Mucosa of descending colon (tissue), 3 donors: ENCODE data around the gene SLC1A3. TPM values are rescaled to one million over a fixed set of nuclear protein-coding genes. Genes with fewer than 3 reads are reported as not detected.

Experiments used
- ATAC-seq: fragments of 200-7000 bp; cut with Tn5 transposase; one replicate; pipeline ENCODE4 v1.9.1; 2020; ENCODE audit warnings: mild to moderate bottlenecking, moderate library complexity
- DNase-seq, 3 donors: peaks; one replicate each; pipeline ENCODE4 v3.0.0-alpha.2; 2020
- H3K36me3 ChIP-seq: fragments of 200-600 bp; one replicate; pipeline ENCODE4 v1.8.0; 2021; ENCODE audit warnings: low read depth, mild to moderate bottlenecking
- H3K4me1 ChIP-seq: fragments of 200-600 bp; one replicate; pipeline ENCODE4 v1.8.0; 2021; ENCODE audit warnings: low read depth, mild to moderate bottlenecking
- H3K4me3 ChIP-seq: fragments of 200-600 bp; one replicate; pipeline ENCODE4 v1.8.0; 2021; ENCODE audit warnings: mild to moderate bottlenecking
- H3K9me3 ChIP-seq: fragments of 200-600 bp; one replicate; pipeline ENCODE4 v1.8.0; 2021; ENCODE audit warnings: mild to moderate bottlenecking
- CTCF ChIP-seq: fragments of 200-600 bp; IDR thresholded peaks from one replicate; pipeline ENCODE4 v1.8.0; 2022; ENCODE audit warnings: antibody characterized with exemption, mild to moderate bottlenecking
- intact Hi-C, 2 donors: fragments of 100-400 bp; cut with DNase I in 1 of 2; cut with micrococcal nuclease in 1 of 2; formaldehyde crosslinking; loops; one replicate each; pipeline versions ENCODE4 v1.11.0 to v1.11.1; 2022; cut with DNase I, micrococcal nuclease
- total RNA-seq, 3 donors: library from RNA; stranded (reverse); fragmentation: NEBNext Ultra II Directional in 2 of 3; extraction: Animal tissue kit (Norgen Biotek cat#: 25700) in 2 of 3; gene quantifications; one replicate each; pipeline versions ENCODE4 v1.2.1 to v1.2.4, GENCODE V29; 2021 to 2023
- donor health status: DM: no; HTN: no; CAD: no; lungs with moderate emphysema.
- donor health status: DM: no; HTN: no; CAD: no.
- donor health status: DM: no; HTN: yes; CAD: no.

SLC1A3 gene
- total RNA-seq, 3 donors from 2014 or later, result 0.67 to 10.2 (median 7.9) TPM

DNA sequence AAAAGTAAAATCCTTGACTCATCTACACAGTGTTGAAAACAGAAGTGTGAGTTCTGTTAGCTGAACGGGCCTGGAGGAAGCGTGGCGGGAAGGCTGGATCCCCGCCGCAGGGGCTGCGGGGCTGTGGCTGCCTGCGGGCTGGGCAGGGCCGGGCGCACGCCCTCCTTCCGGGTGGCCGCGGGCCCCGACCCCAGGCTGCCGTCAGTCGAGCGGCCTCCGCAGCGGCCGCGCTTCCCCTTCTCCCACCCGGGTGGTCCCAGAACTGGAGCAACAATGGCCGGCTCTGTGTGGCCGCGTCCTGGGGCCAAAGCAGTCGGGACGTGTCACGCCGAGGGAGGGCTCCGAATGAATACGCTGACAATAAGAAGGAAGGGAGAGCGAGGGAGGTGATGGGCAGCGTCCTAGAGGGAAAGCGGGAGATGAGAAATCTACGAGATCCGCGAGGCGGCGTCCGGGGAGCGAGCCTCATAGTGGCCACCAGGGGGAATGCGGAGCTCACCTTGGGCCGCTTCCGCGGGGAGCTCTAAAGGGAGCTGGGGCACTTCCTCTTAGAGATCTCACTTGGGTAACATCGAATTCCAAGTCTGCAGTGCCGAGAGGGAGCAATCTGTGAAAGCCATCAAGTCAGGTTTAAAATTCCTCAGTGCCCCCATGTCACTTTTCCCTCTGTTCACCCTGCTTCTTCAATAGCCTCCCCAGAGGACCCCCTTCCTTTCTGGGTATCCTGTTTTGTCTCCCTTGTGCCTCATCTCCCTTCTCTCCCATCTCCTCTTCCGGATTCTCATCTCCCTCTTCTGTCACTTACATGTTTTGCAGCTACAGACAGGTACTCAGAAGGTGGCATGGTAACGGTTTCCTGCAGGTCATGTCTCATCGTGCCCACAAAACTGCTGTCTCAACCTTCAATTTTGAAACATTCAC lies 83.9 kb downstream of the SLC1A3 start:
- TF ChIP-seq CTCF, result peak; percentile 49
- Histone ChIP-seq H3K9me3 (no peaks in the 10 kb centered on the region), H3K4me1 (peaks cover 10% of the 10 kb centered on the region), H3K36me3 (no peaks in the 10 kb centered on the region), H3K4me3 (no peak overlapping the region)
- intact Hi-C loops, result loop anchor here in 1 of 2 donors (10.0 kb wide), 1 partner anchor 276 kb away; no protein-coding TSS in a partner anchor
- ATAC-seq, result peak; percentile 94
- DNase-seq, result peak; percentile 76 to 83 (median 83)

DNA sequence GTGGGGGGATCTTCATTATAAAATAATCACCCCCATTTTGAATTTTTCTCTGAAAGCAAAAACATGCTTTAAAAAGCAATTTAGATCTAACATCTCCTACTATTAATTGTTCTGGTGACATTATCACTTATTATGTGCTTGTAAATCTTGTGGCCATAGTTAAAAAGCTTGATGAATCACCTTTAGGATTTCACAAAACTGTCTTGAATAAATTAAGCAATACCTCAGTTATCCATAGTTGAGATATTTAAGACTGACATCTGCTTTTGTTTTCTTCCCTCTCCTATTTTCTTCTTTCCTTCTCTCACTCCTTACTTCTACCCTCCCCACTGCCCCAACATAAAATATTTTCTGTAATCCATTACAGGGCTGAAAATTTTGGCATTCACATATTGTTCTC lies 84.8 kb downstream of the SLC1A3 start:
- intact Hi-C loops, result loop anchor here in 1 of 2 donors (10.0 kb wide), 1 partner anchor 276 kb away; no protein-coding TSS in a partner anchor
- Histone ChIP-seq H3K4me1 (peaks cover 10% of the 10 kb centered on the region), H3K36me3 (no peaks in the 10 kb centered on the region), H3K9me3 (no peaks in the 10 kb centered on the region), H3K4me3 (no peak overlapping the region)
- DNase-seq, result no peak
- TF ChIP-seq CTCF, result no peak
- no peak for ATAC-seq

GRCh38 chr5:36691696-36692371 lies 85.4 kb downstream of the SLC1A3 start:
- no peak for DNase-seq
- TF ChIP-seq CTCF, result no peak
- Histone ChIP-seq H3K9me3 (no peaks in the 10 kb centered on the region), H3K4me3 (no peak overlapping the region), H3K4me1 (peaks cover 10% of the 10 kb centered on the region), H3K36me3 (no peaks in the 10 kb centered on the region)
- intact Hi-C loops, result loop anchor here in 1 of 2 donors (10.0 kb wide), 1 partner anchor 277 kb away; no protein-coding TSS in a partner anchor
- ATAC-seq, result no peak

GRCh38 chr5:36692791-36693763 lies 86.7 kb downstream of the SLC1A3 start:
- DNase-seq (peak; percentile 66 to 69 (median 69)), ATAC-seq (peak; percentile 73)
- H3K4me1 ChIP-seq, result peaks cover 10% of the 10 kb centered on the region
- H3K36me3 ChIP-seq, result no peaks in the 10 kb centered on the region
- no peak overlapping the region for H3K4me3 ChIP-seq
- TF ChIP-seq CTCF, result no peak
- intact Hi-C loops, result loop anchor here in 1 of 2 donors (10.0 kb wide), 1 partner anchor 278 kb away; no protein-coding TSS in a partner anchor
- H3K9me3 ChIP-seq, result no peaks in the 10 kb centered on the region

DNA sequence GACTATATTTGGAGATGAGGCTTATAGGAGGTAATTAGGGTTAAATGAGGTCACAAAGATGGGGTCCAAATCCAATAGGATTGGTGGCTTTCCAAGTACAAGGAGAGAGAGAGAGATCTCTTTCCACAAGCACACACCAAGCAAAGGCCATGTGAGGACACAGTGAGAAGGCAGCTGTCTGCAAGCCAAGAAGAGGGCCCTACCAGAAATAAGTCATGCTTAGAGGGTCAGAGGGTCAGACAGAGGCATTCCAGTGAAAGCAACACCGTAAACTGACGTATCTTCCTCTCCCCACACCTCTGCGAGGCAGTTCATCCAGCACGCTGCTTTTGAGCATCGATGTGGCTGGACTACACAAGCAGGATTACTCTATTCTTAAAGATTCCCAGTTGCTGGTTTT lies 87.9 kb downstream of the SLC1A3 start:
- intact Hi-C loops, result loop anchor here in 1 of 2 donors (10.0 kb wide), 1 partner anchor 280 kb away; no protein-coding TSS in a partner anchor
- Histone ChIP-seq H3K36me3 (no peaks in the 10 kb centered on the region), H3K4me3 (no peak overlapping the region), H3K4me1 (peaks cover 10% of the 10 kb centered on the region), H3K9me3 (no peaks in the 10 kb centered on the region)
- no peak for ATAC-seq
- DNase-seq, result no peak
- no peak for TF ChIP-seq CTCF
